ENCODE measurements around the gene ABL1.

DNA sequence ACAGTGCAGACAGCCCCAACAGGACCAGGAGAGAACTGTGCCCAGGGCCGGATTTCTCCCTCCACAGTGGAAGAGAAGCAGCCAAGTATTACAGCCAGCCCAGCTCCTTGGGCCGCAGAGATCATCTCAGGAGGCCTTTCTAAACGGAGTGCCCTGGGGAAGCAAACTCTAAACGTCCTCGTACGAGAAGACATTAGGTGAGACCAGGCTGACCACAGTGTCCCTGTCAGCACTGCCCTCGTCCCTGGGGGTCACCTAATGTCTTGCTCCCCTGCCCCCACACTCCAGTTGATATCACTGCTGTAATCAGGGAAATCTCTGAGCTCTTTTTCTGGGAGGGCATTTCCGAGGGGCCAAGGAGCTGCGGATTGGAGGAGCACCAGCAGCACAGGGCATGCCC is 55.1 kb downstream of the ABL1 start:
- TF ChIP-seq, protein P1, sequence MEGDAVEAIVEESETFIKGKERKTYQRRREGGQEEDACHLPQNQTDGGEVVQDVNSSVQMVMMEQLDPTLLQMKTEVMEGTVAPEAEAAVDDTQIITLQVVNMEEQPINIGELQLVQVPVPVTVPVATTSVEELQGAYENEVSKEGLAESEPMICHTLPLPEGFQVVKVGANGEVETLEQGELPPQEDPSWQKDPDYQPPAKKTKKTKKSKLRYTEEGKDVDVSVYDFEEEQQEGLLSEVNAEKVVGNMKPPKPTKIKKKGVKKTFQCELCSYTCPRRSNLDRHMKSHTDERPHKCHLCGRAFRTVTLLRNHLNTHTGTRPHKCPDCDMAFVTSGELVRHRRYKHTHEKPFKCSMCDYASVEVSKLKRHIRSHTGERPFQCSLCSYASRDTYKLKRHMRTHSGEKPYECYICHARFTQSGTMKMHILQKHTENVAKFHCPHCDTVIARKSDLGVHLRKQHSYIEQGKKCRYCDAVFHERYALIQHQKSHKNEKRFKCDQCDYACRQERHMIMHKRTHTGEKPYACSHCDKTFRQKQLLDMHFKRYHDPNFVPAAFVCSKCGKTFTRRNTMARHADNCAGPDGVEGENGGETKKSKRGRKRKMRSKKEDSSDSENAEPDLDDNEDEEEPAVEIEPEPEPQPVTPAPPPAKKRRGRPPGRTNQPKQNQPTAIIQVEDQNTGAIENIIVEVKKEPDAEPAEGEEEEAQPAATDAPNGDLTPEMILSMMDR (IDR thresholded peaks at IDR 0.05; ENCODE audit: low read depth, low read length, poor library complexity, severe bottlenecking), result no peak
- no peak for TF ChIP-seq EZH2phosphoT487 (IDR thresholded peaks at IDR 0.05; ENCODE audit: borderline replicate concordance, low read length)
